ENCODE measurements around the gene VCL.

- no peak for TF ChIP-seq EZH2 (IDR thresholded peaks at IDR 0.05)
- TF ChIP-seq CTCF (IDR thresholded peaks at IDR 0.05 in 2 of 3, conservative IDR thresholded peaks at IDR 0.05 in 1 of 3; ENCODE audit: borderline replicate concordance in 1 of 3, insufficient read depth in 1 of 3, low read depth in 2 of 3, low read length in 2 of 3), result no peak
- TF ChIP-seq POLR2A (IDR thresholded peaks at IDR 0.05; ENCODE audit: borderline replicate concordance, extremely low read depth, insufficient read depth, insufficient read length), result no peak
- TF ChIP-seq ATF3 (IDR thresholded peaks at IDR 0.05), result no peak
- no peak for TF ChIP-seq MAX (IDR thresholded peaks at IDR 0.05)
- no peak for TF ChIP-seq YY1 (IDR thresholded peaks at IDR 0.05; ENCODE audit: extremely low read depth, insufficient replicate concordance, low read depth, low read length)
- TF ChIP-seq RAD21 (IDR thresholded peaks at IDR 0.05; ENCODE audit: low read depth), result no peak
- TF ChIP-seq JUND (IDR thresholded peaks at IDR 0.05), result no peak
- TF ChIP-seq POLR2AphosphoS5 (IDR thresholded peaks at IDR 0.05; ENCODE audit: low read depth, low read length), result no peak
- TF ChIP-seq TCF7L2 (IDR thresholded peaks at IDR 0.05; ENCODE audit: borderline replicate concordance, extremely low read depth, insufficient read depth, insufficient read length), result no peak
Observed at GRCh38 chr10:74109452-74109851, 111.5 kb downstream of the VCL start.

All from HCT116 (cell line).